Gastrocnemius medialis (tissue), 4 donors: ENCODE data around the gene ZNF592. TPM values are rescaled to one million over a fixed set of nuclear protein-coding genes. Genes with fewer than 3 reads are reported as not detected.

Source experiments
- ATAC-seq, 2 donors: fragments of 150-250 bp; one replicate each; pipeline ENCODE4 v1.9.1; 2016
- DNase-seq, 2 donors: peaks; one replicate each; pipeline ENCODE4 v3.0.0-alpha.2; 2019
- H3K27ac ChIP-seq, 4 donors: fragments of 200-600 bp; sonication (generic); 1 replicate in 1 of 4; 2 replicates in 3 of 4; pipeline ENCODE4 v1.5.1; 2016 to 2018; ENCODE audit warnings: mild to moderate bottlenecking in 2 of 4, moderate library complexity in 1 of 4
- H3K27me3 ChIP-seq, 3 donors: fragments of 200-600 bp; sonication (generic) in 2 of 3; 1 replicate in 1 of 3; 2 replicates in 2 of 3; pipeline versions ENCODE4 v1.5.1 to v1.6.0; 2016 to 2019; ENCODE audit warnings: mild to moderate bottlenecking in 1 of 3, moderate library complexity in 1 of 3
- H3K36me3 ChIP-seq, 2 donors: fragments of 200-600 bp; sonication (generic) in 1 of 2; one replicate each; pipeline ENCODE4 v1.5.1; 2017 to 2018
- H3K4me1 ChIP-seq, 2 donors: fragments of 200-600 bp; sonication (generic) in 1 of 2; one replicate each; pipeline ENCODE4 v1.5.1; 2016 to 2017; ENCODE audit warnings: mild to moderate bottlenecking in 2 of 2
- H3K4me3 ChIP-seq, 4 donors: fragments of 200-600 bp; sonication (generic) in 3 of 4; 1 replicate in 1 of 4; 2 replicates in 3 of 4; pipeline ENCODE4 v1.5.1; 2016 to 2019; ENCODE audit warnings: mild to moderate bottlenecking in 2 of 4
- H3K9me3 ChIP-seq, 3 donors: fragments of 200-600 bp; sonication (generic) in 2 of 3; 1 replicate in 1 of 3; 2 replicates in 2 of 3; pipeline ENCODE4 v1.5.1; 2016 to 2019
- CTCF ChIP-seq, 5 experiments: fragments of 450-650 bp in 3 of 5; fragments of 200-600 bp in 2 of 5; sonication (generic) in 2 of 5; IDR thresholded peaks in 4 of 5; conservative IDR thresholded peaks in 1 of 5; 1 replicate in 4 of 5; 2 replicates in 1 of 5; pipeline ENCODE4 v1.5.1; 2016 to 2019; ENCODE audit warnings: antibody characterized with exemption in 5 of 5, mild to moderate bottlenecking in 3 of 5, moderate library complexity in 3 of 5
- POLR2A ChIP-seq, 2 donors: fragments of 450-650 bp; IDR thresholded peaks; one replicate each; pipeline ENCODE4 v1.6.1; 2017; ENCODE audit warnings: antibody characterized with exemption in 2 of 2, mild to moderate bottlenecking in 2 of 2, moderate library complexity in 2 of 2
- in situ Hi-C, 4 donors: fragments of 200-750 bp; cut with MboI; loops; one replicate each; pipeline versions ENCODE4 v1.15.0 to v1.8.0; 2017; ENCODE audit warnings: low sequenced_read_pairs in 4 of 4
- intact Hi-C: fragments of 100-400 bp; cut with DNase I; formaldehyde crosslinking; loops from one replicate; pipeline ENCODE4 v1.15.1; 2023; ENCODE audit warnings: low total_unique reads
- total RNA-seq, 4 donors: library from RNA; depleted of rRNA; stranded (reverse); fragments of >200 nt; gene quantifications; one replicate each; pipeline versions ENCODE4 v1.1.0 to v1.2.3, GENCODE V29; 2016

Gene ZNF592
- total RNA-seq, 4 donors from 2014 or later, result 30.0 to 49.2 (median 33.8) TPM

DNA sequence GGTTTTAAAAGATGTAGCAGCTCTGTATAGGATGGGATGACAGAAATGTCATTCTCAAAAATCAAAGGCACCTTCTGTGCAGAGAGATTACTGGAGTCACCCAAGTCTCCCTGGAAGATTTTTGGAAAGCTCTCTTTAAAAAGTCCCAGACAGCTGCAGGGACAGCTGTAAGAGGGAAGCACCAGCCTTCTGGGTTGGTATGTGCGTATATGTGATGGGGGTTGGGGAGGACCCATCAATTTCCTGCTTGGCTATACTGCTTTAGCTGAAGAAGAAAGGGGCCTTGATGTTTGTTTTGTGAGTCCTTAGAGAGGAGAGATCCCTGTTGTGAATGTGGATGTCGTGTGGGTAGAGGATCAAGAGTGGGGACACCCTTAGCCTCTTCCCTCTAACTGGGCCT is 27.0 kb upstream of the ZNF592 start:
- intact Hi-C loops, result no loop called here
- no peak for DNase-seq
- in situ Hi-C loops, result no loop called here
- Histone ChIP-seq H3K9me3 (no peaks in the 10 kb centered on the region), H3K27ac (no peak overlapping the region), H3K36me3 (no peaks in the 10 kb centered on the region), H3K27me3 (no peaks in the 10 kb centered on the region), H3K4me1 (peaks cover 6 to 11% of the 10 kb centered on the region in 2 donors), H3K4me3 (no peak overlapping the region)
- TF ChIP-seq POLR2A (IDR thresholded peaks at IDR 0.05) (no peak), CTCF (IDR thresholded peaks at IDR 0.05 in 4 of 5, conservative IDR thresholded peaks at IDR 0.05 in 1 of 5) (no peak)
- no peak for ATAC-seq

GRCh38 chr15:84722628-84723027 is 25.8 kb upstream of the ZNF592 start:
- H3K4me3 ChIP-seq, result no peak overlapping the region
- DNase-seq, result no peak
- H3K4me1 ChIP-seq, result peaks cover 0 to 3% of the 10 kb centered on the region in 2 donors
- in situ Hi-C loops (no loop called here), intact Hi-C loops (no loop called here)
- no peak for ATAC-seq
- no peak for TF ChIP-seq POLR2A (IDR thresholded peaks at IDR 0.05)
- no peak for TF ChIP-seq CTCF (IDR thresholded peaks at IDR 0.05 in 4 of 5, conservative IDR thresholded peaks at IDR 0.05 in 1 of 5)
- H3K27ac ChIP-seq, result no peak overlapping the region
- no peaks in the 10 kb centered on the region for H3K36me3 ChIP-seq
- no peaks in the 10 kb centered on the region for H3K9me3 ChIP-seq
- H3K27me3 ChIP-seq, result no peaks in the 10 kb centered on the region

- H3K36me3 ChIP-seq, result no peaks in the 10 kb centered on the region
- H3K27me3 ChIP-seq, result no peaks in the 10 kb centered on the region
- no peak overlapping the region for H3K4me3 ChIP-seq
- TF ChIP-seq POLR2A (IDR thresholded peaks at IDR 0.05), result no peak
- TF ChIP-seq CTCF (IDR thresholded peaks at IDR 0.05 in 4 of 5, conservative IDR thresholded peaks at IDR 0.05 in 1 of 5), result no peak
- in situ Hi-C loops, result no loop called here
- peak overlapping the region; percentile 21 to 71 (median 35) for H3K27ac ChIP-seq
- DNase-seq (peak in 1 of 2 donors; percentile 5), ATAC-seq (peak; percentile 50 to 51)
- no peaks in the 10 kb centered on the region for H3K9me3 ChIP-seq
- intact Hi-C loops, result no loop called here
- peaks cover 0 to 3% of the 10 kb centered on the region in 2 donors for H3K4me1 ChIP-seq
Observed at GRCh38 chr15:84725001-84725491, 23.3 kb upstream of the ZNF592 start.

- Histone ChIP-seq H3K27me3 (no peaks in the 10 kb centered on the region), H3K9me3 (no peaks in the 10 kb centered on the region), H3K27ac (no peak overlapping the region), H3K4me1 (peaks cover 0 to 3% of the 10 kb centered on the region in 2 donors), H3K4me3 (no peak overlapping the region), H3K36me3 (no peaks in the 10 kb centered on the region)
- intact Hi-C loops, result no loop called here
- TF ChIP-seq POLR2A (IDR thresholded peaks at IDR 0.05) (no peak), CTCF (IDR thresholded peaks at IDR 0.05 in 4 of 5, conservative IDR thresholded peaks at IDR 0.05 in 1 of 5) (no peak)
- in situ Hi-C loops, result no loop called here
- ATAC-seq, result no peak
- DNase-seq, result no peak
Observed at GRCh38 chr15:84727429-84727828, 21.0 kb upstream of the ZNF592 start.

GRCh38 chr15:84731774-84732173 is 16.6 kb upstream of the ZNF592 start:
- no peaks in the 10 kb centered on the region for H3K4me1 ChIP-seq
- intact Hi-C loops (no loop called here), in situ Hi-C loops (no loop called here)
- no peaks in the 10 kb centered on the region for H3K27me3 ChIP-seq
- DNase-seq, result no peak
- no peak for ATAC-seq
- H3K4me3 ChIP-seq, result no peak overlapping the region
- TF ChIP-seq CTCF (IDR thresholded peaks at IDR 0.05 in 4 of 5, conservative IDR thresholded peaks at IDR 0.05 in 1 of 5), result no peak
- TF ChIP-seq POLR2A (IDR thresholded peaks at IDR 0.05), result no peak
- H3K9me3 ChIP-seq, result no peaks in the 10 kb centered on the region
- H3K36me3 ChIP-seq, result no peaks in the 10 kb centered on the region
- no peak overlapping the region for H3K27ac ChIP-seq
